ENCODE results near the gene RNF2.

RNF2 gene

DNA sequence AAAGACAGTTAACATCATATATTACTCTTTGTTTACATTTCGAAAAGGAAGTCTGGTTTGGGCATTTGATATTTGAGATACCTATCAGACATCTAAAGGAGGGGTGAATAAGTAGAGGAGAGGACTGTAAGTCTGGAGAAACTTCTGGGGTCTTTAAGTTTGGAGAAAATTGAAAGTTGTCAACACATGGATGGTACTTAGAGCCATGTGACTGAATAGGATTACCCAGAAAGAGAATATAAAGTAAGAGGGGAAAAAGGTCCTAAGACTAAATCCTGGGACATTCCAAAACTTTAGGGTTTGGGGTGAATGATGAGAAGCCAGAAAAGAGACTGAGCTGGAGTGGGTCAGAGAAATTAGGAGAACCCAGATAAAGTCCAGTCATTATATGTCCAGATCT, 10.1 kb upstream of the RNF2 start:
- H3K4me2 ChIP-seq (ENCODE audit: low read length, poor library complexity, severe bottlenecking): no peak overlapping the region
- no peak overlapping the region for H2BK120ac ChIP-seq (ENCODE audit: low read depth, low read length)
- no peak overlapping the region for H2AFZ ChIP-seq (ENCODE audit: low read depth, low read length)
- H3K9ac ChIP-seq (ENCODE audit: low read length): no peak overlapping the region
- no peak overlapping the region for H3K4me3 ChIP-seq (ENCODE audit: insufficient read depth in 1 of 2, low read depth in 1 of 2, low read length in 2 of 2)
- H2BK5ac ChIP-seq (ENCODE audit: low read depth, low read length, poor library complexity, severe bottlenecking): no peak overlapping the region
- H3K4ac ChIP-seq (ENCODE audit: low read depth in 1 of 2, low read length in 2 of 2): no peak overlapping the region
- no peak overlapping the region for H3K23ac ChIP-seq (ENCODE audit: low read length in 2 of 2)
- no peak overlapping the region for H2AK5ac ChIP-seq (ENCODE audit: low read length, severe bottlenecking)
- no peak overlapping the region for H2BK12ac ChIP-seq (ENCODE audit: low read length in 2 of 2)
- H2BK15ac ChIP-seq (ENCODE audit: low read depth, poor library complexity, severe bottlenecking): no peak overlapping the region
- H3K14ac ChIP-seq (ENCODE audit: low read length in 2 of 2): no peak overlapping the region
- no peaks in the 10 kb centered on the region for H3K4me1 ChIP-seq (ENCODE audit: control insufficient read depth, insufficient read depth, low read depth, low read length)
- H3K79me1 ChIP-seq (replicated peaks; ENCODE audit: low read length, poor library complexity, severe bottlenecking): no peaks in the 10 kb centered on the region
- no peak overlapping the region for H3K18ac ChIP-seq (ENCODE audit: low read depth in 1 of 2, low read length in 2 of 2)
- no peak overlapping the region for H4K8ac ChIP-seq (ENCODE audit: low read length)
- H4K91ac ChIP-seq (ENCODE audit: low read length): no peak overlapping the region
- H3K36me3 ChIP-seq (ENCODE audit: control insufficient read depth in 1 of 2, insufficient read depth in 2 of 2, low read depth in 1 of 2, low read length in 2 of 2): no peaks in the 10 kb centered on the region
- H3K27me3 ChIP-seq (ENCODE audit: control insufficient read depth in 1 of 2, insufficient read depth in 1 of 2, low read length in 2 of 2): no peaks in the 10 kb centered on the region
- WGBS: 94% methylated on average over 1 of the region's 1 CpG
- DNase-seq: no peak
- H3K9me3 ChIP-seq (ENCODE audit: control insufficient read depth, low read length): no peaks in the 10 kb centered on the region
- H3K27ac ChIP-seq (ENCODE audit: low read length, poor library complexity, severe bottlenecking): no peak overlapping the region

DNA sequence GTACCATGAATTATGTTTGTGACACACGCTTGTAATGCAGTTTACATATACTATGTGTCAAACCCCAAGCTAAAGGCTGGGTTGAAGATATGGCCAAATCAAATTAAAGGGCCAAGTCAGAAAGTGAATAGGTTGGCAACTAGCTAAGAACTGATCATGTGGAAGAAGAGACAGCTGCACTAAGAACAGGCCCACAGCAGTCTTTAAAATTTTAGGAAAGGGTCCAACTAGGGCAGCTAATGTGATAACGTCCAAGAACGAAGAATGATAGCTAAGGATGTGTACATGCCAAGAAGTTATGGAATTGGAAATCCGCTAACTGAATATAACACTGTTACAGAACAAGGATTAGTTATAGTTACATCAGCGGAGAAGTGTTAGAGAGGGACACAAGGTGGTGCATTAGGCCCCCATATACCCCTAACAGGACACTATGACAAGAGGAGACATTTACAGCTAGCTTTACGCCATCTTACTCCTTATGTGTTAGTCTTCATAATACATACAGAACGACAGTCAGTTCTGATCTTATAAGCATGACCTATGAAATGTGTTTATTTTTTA, 6.5 kb upstream of the RNF2 start:
- no peaks in the 10 kb centered on the region for H3K36me3 ChIP-seq (ENCODE audit: control insufficient read depth in 1 of 2, insufficient read depth in 2 of 2, low read depth in 1 of 2, low read length in 2 of 2)
- no peak overlapping the region for H2AK5ac ChIP-seq (ENCODE audit: low read length, severe bottlenecking)
- no peak overlapping the region for H3K4me3 ChIP-seq (ENCODE audit: insufficient read depth in 1 of 2, low read depth in 1 of 2, low read length in 2 of 2)
- H3K4me1 ChIP-seq (ENCODE audit: control insufficient read depth, insufficient read depth, low read depth, low read length): no peaks in the 10 kb centered on the region
- no peak overlapping the region for H4K91ac ChIP-seq (ENCODE audit: low read length)
- no peak overlapping the region for H3K14ac ChIP-seq (ENCODE audit: low read length in 2 of 2)
- H2BK120ac ChIP-seq (ENCODE audit: low read depth, low read length): no peak overlapping the region
- no peak overlapping the region for H3K18ac ChIP-seq (ENCODE audit: low read depth in 1 of 2, low read length in 2 of 2)
- no peak overlapping the region for H2AFZ ChIP-seq (ENCODE audit: low read depth, low read length)
- no peak overlapping the region for H2BK15ac ChIP-seq (ENCODE audit: low read depth, poor library complexity, severe bottlenecking)
- no peak overlapping the region for H2BK5ac ChIP-seq (ENCODE audit: low read depth, low read length, poor library complexity, severe bottlenecking)
- H3K23ac ChIP-seq (ENCODE audit: low read length in 2 of 2): no peak overlapping the region
- no peak for DNase-seq
- 98% methylated on average over 5 of the region's 7 CpGs for WGBS
- no peak overlapping the region for H4K8ac ChIP-seq (ENCODE audit: low read length)
- no peak overlapping the region for H2BK12ac ChIP-seq (ENCODE audit: low read length in 2 of 2)
- H3K9ac ChIP-seq (ENCODE audit: low read length): no peak overlapping the region
- H3K9me3 ChIP-seq (ENCODE audit: control insufficient read depth, low read length): no peaks in the 10 kb centered on the region
- no peaks in the 10 kb centered on the region for H3K79me1 ChIP-seq (replicated peaks; ENCODE audit: low read length, poor library complexity, severe bottlenecking)
- H3K27me3 ChIP-seq (ENCODE audit: control insufficient read depth in 1 of 2, insufficient read depth in 1 of 2, low read length in 2 of 2): no peaks in the 10 kb centered on the region
- no peak overlapping the region for H3K4me2 ChIP-seq (ENCODE audit: low read length, poor library complexity, severe bottlenecking)
- no peak overlapping the region for H3K27ac ChIP-seq (ENCODE audit: low read length, poor library complexity, severe bottlenecking)
- no peak overlapping the region for H3K4ac ChIP-seq (ENCODE audit: low read depth in 1 of 2, low read length in 2 of 2)

DNA sequence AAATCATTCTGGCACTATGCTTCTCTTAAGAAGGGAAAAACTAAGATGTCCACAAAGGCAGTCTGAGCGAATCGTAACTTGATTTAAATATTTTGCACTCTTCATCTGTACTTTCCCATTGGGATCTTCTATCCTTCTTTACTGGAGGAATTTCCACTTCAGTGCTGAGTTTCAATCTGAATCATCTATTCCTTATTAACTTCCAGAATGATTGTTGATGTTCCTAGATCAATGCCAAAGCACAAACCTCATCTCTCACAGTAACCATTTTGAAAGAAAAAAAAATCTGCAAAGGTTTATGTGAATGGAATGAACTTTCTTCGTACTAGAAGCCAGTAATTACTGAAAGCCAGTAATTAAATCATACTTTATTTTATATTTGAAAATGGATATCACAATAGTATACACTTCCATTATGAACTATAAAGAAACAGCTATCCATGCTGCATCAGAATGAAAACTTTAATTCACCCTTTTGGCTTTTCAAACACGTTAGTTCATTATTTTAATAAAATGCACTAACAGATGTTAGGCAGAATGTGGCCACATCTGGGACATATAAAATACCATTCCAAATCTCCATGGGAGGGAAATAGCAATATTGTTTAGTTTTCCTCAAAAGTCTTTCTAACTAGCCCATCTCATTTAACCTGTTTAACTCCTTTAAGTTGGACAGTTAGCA, 5.5 kb upstream of the RNF2 start:
- H4K91ac ChIP-seq (ENCODE audit: low read length): no peak overlapping the region
- H4K8ac ChIP-seq (ENCODE audit: low read length): no peak overlapping the region
- no peak overlapping the region for H2BK5ac ChIP-seq (ENCODE audit: low read depth, low read length, poor library complexity, severe bottlenecking)
- no peak overlapping the region for H3K4me3 ChIP-seq (ENCODE audit: insufficient read depth in 1 of 2, low read depth in 1 of 2, low read length in 2 of 2)
- H3K9me3 ChIP-seq (ENCODE audit: control insufficient read depth, low read length): no peaks in the 10 kb centered on the region
- H2BK120ac ChIP-seq (ENCODE audit: low read depth, low read length): no peak overlapping the region
- H2AFZ ChIP-seq (ENCODE audit: low read depth, low read length): no peak overlapping the region
- H2AK5ac ChIP-seq (ENCODE audit: low read length, severe bottlenecking): no peak overlapping the region
- H3K23ac ChIP-seq (ENCODE audit: low read length in 2 of 2): no peak overlapping the region
- 91% methylated on average over 2 of the region's 4 CpGs for WGBS
- no peaks in the 10 kb centered on the region for H3K27me3 ChIP-seq (ENCODE audit: control insufficient read depth in 1 of 2, insufficient read depth in 1 of 2, low read length in 2 of 2)
- H2BK15ac ChIP-seq (ENCODE audit: low read depth, poor library complexity, severe bottlenecking): no peak overlapping the region
- H2BK12ac ChIP-seq (ENCODE audit: low read length in 2 of 2): no peak overlapping the region
- peaks cover under 1% of the 10 kb centered on the region for H3K4me1 ChIP-seq (ENCODE audit: control insufficient read depth, insufficient read depth, low read depth, low read length)
- H3K18ac ChIP-seq (ENCODE audit: low read depth in 1 of 2, low read length in 2 of 2): no peak overlapping the region
- no peak overlapping the region for H3K4ac ChIP-seq (ENCODE audit: low read depth in 1 of 2, low read length in 2 of 2)
- no peak for DNase-seq
- no peaks in the 10 kb centered on the region for H3K36me3 ChIP-seq (ENCODE audit: control insufficient read depth in 1 of 2, insufficient read depth in 2 of 2, low read depth in 1 of 2, low read length in 2 of 2)
- H3K4me2 ChIP-seq (ENCODE audit: low read length, poor library complexity, severe bottlenecking): no peak overlapping the region
- H3K9ac ChIP-seq (ENCODE audit: low read length): peak overlapping the region; percentile 44
- H3K14ac ChIP-seq (ENCODE audit: low read length in 2 of 2): no peak overlapping the region
- H3K79me1 ChIP-seq (replicated peaks; ENCODE audit: low read length, poor library complexity, severe bottlenecking): no peaks in the 10 kb centered on the region
- no peak overlapping the region for H3K27ac ChIP-seq (ENCODE audit: low read length, poor library complexity, severe bottlenecking)

GRCh38 chr1:185040408-185040735, 5.0 kb upstream of the RNF2 start:
- Histone ChIP-seq H3K9me3 (ENCODE audit: control insufficient read depth, low read length) (no peaks in the 10 kb centered on the region), H2BK120ac (ENCODE audit: low read depth, low read length) (no peak overlapping the region), H3K9ac (ENCODE audit: low read length) (peak overlapping the region; percentile 44), H3K4me1 (ENCODE audit: control insufficient read depth, insufficient read depth, low read depth, low read length) (peaks cover 5% of the 10 kb centered on the region), H2AFZ (ENCODE audit: low read depth, low read length) (no peak overlapping the region), H3K4me2 (ENCODE audit: low read length, poor library complexity, severe bottlenecking) (no peak overlapping the region), H3K23ac (ENCODE audit: low read length in 2 of 2) (no peak overlapping the region), H2AK5ac (ENCODE audit: low read length, severe bottlenecking) (no peak overlapping the region), H2BK15ac (ENCODE audit: low read depth, poor library complexity, severe bottlenecking) (no peak overlapping the region), H3K27me3 (ENCODE audit: control insufficient read depth in 1 of 2, insufficient read depth in 1 of 2, low read length in 2 of 2) (no peaks in the 10 kb centered on the region), H4K91ac (ENCODE audit: low read length) (no peak overlapping the region), H3K27ac (ENCODE audit: low read length, poor library complexity, severe bottlenecking) (no peak overlapping the region), H4K8ac (ENCODE audit: low read length) (no peak overlapping the region), H3K4ac (ENCODE audit: low read depth in 1 of 2, low read length in 2 of 2) (no peak overlapping the region), H3K4me3 (ENCODE audit: insufficient read depth in 1 of 2, low read depth in 1 of 2, low read length in 2 of 2) (no peak overlapping the region), H2BK12ac (ENCODE audit: low read length in 2 of 2) (no peak overlapping the region), H3K79me1 (replicated peaks; ENCODE audit: low read length, poor library complexity, severe bottlenecking) (no peaks in the 10 kb centered on the region), H2BK5ac (ENCODE audit: low read depth, low read length, poor library complexity, severe bottlenecking) (no peak overlapping the region), H3K36me3 (ENCODE audit: control insufficient read depth in 1 of 2, insufficient read depth in 2 of 2, low read depth in 1 of 2, low read length in 2 of 2) (no peaks in the 10 kb centered on the region), H3K14ac (ENCODE audit: low read length in 2 of 2) (no peak overlapping the region), H3K18ac (ENCODE audit: low read depth in 1 of 2, low read length in 2 of 2) (no peak overlapping the region)
- WGBS: 60% methylated on average over 1 of the region's 1 CpG
- no peak for DNase-seq

All from mesenchymal stem cell (in vitro differentiated cells and primary cell).